Ascending aorta (tissue), 2 donors: ENCODE results near the gene PTPRS. TPM values are rescaled to one million over a fixed set of nuclear protein-coding genes. Genes with fewer than 3 reads are reported as not detected.
"Not testable (repeated sequence)": the region's sequence is repeated elsewhere in the genome, so short reads cannot be mapped to it uniquely, and the experiment has no call there.

Experiments
- DNase-seq, 2 donors: peaks; one replicate each; pipeline ENCODE4 v3.0.0-alpha.2; 2019; ENCODE audit warnings: low spot score in 2 of 2
- H3K27ac ChIP-seq, 2 donors: fragments of 200-600 bp; sonication (generic); one replicate each; pipeline ENCODE4 v1.5.1; 2016 to 2017; ENCODE audit warnings: mild to moderate bottlenecking in 1 of 2
- H3K27me3 ChIP-seq: fragments of 200-600 bp; sonication (generic); one replicate; pipeline ENCODE4 v1.5.1; 2017
- H3K36me3 ChIP-seq, 2 donors: fragments of 200-600 bp; sonication (generic); one replicate each; pipeline ENCODE4 v1.5.1; 2016
- H3K4me1 ChIP-seq, 2 donors: fragments of 200-600 bp; sonication (generic); one replicate each; pipeline ENCODE4 v1.5.1; 2016 to 2017; ENCODE audit warnings: mild to moderate bottlenecking in 1 of 2
- H3K4me3 ChIP-seq, 2 donors: fragments of 200-600 bp; sonication (generic); one replicate each; pipeline ENCODE4 v1.5.1; 2016 to 2017; ENCODE audit warnings: mild to moderate bottlenecking in 1 of 2
- H3K9me3 ChIP-seq, 2 donors: fragments of 200-600 bp; sonication (generic); one replicate each; pipeline ENCODE4 v1.5.1; 2016
- intact Hi-C: fragments of 100-400 bp; cut with DNase I; formaldehyde crosslinking; loops from one replicate; pipeline ENCODE4 v1.15.1; 2023
- total RNA-seq: library from RNA; depleted of rRNA; stranded (reverse); fragments of >200 nt; gene quantifications from one replicate; pipeline ENCODE4 v1.1.0, GENCODE V29; 2016
- TF ChIP-seq, protein P1 (sequence below), 3 experiments: fragments of 200-600 bp in 2 of 3; fragments of 450-650 bp in 1 of 3; sonication (generic) in 2 of 3; IDR thresholded peaks; one replicate each; pipeline ENCODE4 v1.5.1; 2016 to 2019; ENCODE audit warnings: antibody characterized with exemption in 3 of 3, mild to moderate bottlenecking in 1 of 3, moderate library complexity in 1 of 3

Gene PTPRS
- total RNA-seq, result 517 TPM

DNA sequence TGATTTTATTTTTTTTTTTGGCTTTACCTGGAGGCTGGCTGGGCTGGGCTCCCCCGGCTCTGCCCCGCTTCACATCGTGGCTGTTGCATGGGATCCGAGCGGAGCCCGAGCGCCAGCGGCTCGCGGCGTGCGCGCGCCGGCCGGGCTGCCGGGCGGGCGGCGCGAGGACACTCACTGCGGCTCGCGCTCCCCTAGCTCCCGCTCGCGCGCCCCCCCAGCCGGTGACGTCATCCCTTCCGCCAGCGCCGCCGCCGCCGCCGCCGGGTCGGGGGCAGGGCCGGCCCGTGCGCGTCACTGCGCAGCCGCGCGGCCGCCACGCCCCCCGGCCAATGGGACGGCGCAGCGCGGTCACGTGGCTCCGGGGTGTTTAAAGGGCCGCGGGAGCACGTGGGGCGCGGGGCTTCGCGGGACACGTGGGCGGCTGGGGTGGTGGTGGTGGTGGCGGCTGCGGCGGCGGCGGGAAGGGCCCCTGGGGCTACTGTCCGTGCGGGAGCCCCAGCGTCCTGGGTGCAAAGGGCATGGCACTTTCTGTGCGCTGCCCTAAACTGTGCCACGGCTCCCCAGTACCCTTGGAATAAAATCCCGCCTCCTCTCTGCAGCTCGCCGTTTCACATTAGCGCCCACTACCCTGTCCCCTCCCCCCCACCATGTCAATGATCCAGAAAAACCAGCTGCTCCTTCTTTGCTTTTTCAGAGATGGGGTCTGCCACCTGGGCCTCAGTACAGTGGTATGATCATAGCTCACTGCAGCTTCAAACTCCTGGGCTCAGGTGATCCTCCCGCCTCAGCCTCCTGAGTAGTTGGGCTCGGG lies at the start of gene PTPRS:
TSS of gene PTPRS (minus strand) at position 176 of the 811 bp plus-strand sequence. CDS start 54,672 bp downstream, outside the sequence.
- peak within 1 kb of the TSS; percentile 71 to 80 for H3K4me3 ChIP-seq
- intact Hi-C loops, result loop anchor here (1.0 kb wide), 1 partner anchor 48 kb away; no protein-coding TSS in a partner anchor
- DNase-seq, result peak in 1 of 2 donors; percentile 82
- no peaks in the 10 kb centered on the region for H3K36me3 ChIP-seq
- TF ChIP-seq, protein P1, sequence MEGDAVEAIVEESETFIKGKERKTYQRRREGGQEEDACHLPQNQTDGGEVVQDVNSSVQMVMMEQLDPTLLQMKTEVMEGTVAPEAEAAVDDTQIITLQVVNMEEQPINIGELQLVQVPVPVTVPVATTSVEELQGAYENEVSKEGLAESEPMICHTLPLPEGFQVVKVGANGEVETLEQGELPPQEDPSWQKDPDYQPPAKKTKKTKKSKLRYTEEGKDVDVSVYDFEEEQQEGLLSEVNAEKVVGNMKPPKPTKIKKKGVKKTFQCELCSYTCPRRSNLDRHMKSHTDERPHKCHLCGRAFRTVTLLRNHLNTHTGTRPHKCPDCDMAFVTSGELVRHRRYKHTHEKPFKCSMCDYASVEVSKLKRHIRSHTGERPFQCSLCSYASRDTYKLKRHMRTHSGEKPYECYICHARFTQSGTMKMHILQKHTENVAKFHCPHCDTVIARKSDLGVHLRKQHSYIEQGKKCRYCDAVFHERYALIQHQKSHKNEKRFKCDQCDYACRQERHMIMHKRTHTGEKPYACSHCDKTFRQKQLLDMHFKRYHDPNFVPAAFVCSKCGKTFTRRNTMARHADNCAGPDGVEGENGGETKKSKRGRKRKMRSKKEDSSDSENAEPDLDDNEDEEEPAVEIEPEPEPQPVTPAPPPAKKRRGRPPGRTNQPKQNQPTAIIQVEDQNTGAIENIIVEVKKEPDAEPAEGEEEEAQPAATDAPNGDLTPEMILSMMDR (IDR thresholded peaks at IDR 0.05), result no peak
- H3K27me3 ChIP-seq, result peaks cover 4% of the 10 kb centered on the region
- no peak within 1 kb of the TSS for H3K27ac ChIP-seq
- H3K4me1 ChIP-seq, result peaks cover 7 to 16% of the 10 kb centered on the region in 2 donors
- no peaks in the 10 kb centered on the region for H3K9me3 ChIP-seq

DNA sequence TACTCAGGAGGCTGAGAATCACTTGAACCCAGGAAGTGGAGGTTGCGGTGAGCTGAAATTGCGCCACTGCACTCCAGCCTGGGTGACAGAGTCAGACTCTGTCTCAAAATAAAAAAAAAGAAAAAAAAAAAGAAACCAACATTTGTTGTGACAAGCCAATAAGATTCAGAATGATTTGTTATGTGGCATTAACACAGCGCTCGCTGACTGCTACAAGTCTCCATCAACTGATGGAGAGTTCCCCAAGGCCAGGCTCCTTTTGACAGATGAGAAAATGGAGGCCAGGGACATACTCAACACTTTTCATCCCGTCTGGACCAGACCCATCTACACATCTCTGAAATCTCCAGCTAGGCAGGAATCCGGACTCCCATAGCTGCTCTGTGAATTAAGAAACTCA lies 48.7 kb upstream of the PTPRS start:
- Histone ChIP-seq H3K9me3 (no peaks in the 10 kb centered on the region), H3K4me1 (no peaks in the 10 kb centered on the region), H3K27me3 (peaks cover 1% of the 10 kb centered on the region), H3K4me3 (no peak overlapping the region), H3K36me3 (no peaks in the 10 kb centered on the region), H3K27ac (no peak overlapping the region)
- DNase-seq, result no peak
- TF ChIP-seq, protein P1 (IDR thresholded peaks at IDR 0.05), result no peak
- intact Hi-C loops, result no loop called here

DNA sequence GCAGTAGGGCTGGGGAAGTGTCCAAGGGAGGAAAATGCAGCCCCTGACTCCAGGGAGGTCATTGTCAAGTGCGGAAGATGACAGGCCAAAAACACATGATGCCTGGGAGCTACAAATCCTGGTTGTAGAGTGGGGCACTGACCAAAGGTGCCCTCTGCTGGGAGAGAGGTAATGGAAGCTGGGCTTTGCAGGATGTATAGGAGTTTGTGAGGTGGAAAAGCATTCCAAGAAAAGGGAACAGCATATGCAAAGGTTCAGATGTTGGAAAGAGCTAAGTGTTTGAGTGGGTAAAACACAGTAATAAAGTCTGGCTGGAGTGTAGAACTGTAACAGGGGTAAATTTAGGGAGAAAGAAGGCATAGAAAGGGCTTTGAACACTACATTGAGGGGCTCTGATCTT lies 46.9 kb upstream of the PTPRS start:
- Histone ChIP-seq H3K9me3 (peaks cover 2 to 10% of the 10 kb centered on the region in 2 donors), H3K27me3 (no peaks in the 10 kb centered on the region), H3K4me3 (no peak overlapping the region), H3K27ac (no peak overlapping the region), H3K36me3 (no peaks in the 10 kb centered on the region), H3K4me1 (no peaks in the 10 kb centered on the region)
- TF ChIP-seq, protein P1 (IDR thresholded peaks at IDR 0.05), result no peak
- intact Hi-C loops, result no loop called here
- no peak for DNase-seq

DNA sequence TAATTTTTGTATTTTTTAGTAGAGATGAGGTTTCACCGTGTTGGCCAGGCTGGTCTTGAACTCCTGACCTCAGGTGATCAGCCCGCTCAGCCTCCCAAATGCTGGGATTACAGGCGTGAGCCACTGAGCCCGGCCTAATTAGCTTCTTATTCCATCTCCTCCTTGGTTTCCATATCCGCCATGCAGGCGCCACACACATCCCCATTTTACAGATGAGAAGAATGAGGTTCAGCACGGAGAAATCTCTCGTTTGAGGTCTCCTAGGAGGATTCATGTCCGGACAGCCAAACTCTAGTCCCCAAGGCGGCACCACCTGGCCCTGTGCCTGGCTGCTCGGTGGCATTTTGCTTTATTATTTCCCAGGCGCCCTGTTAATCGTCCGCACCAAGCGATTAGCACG lies 46.2 kb upstream of the PTPRS start:
- no peak overlapping the region for H3K27ac ChIP-seq
- intact Hi-C loops, result no loop called here
- H3K36me3 ChIP-seq, result no peaks in the 10 kb centered on the region
- H3K4me3 ChIP-seq, result no peak overlapping the region
- DNase-seq, result no peak
- no peaks in the 10 kb centered on the region for H3K27me3 ChIP-seq
- TF ChIP-seq, protein P1 (IDR thresholded peaks at IDR 0.05), result no peak
- H3K4me1 ChIP-seq, result no peaks in the 10 kb centered on the region
- H3K9me3 ChIP-seq, result peaks cover 9 to 16% of the 10 kb centered on the region in 2 donors

DNA sequence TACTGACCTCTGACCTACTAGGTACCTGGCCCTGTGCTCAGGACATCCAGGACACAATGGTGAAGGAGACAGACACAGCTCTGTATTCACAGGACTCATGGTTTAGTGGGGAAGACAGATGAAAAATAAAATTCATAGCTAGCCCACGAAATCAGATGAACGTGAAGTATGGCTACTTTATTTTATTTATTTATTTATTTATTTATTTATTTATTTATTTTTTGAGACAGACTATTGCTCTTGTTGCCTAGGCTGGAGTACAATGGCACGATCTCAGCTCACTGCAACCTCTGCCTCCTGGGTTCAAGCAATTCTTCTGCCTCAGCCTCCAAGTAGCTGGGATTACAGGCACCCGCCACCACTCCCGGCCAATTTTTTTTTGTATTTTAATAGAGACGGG lies 40.6 kb upstream of the PTPRS start:
- H3K36me3 ChIP-seq, H3K4me1 ChIP-seq, H3K27me3 ChIP-seq, intact Hi-C loops, H3K27ac ChIP-seq, H3K4me3 ChIP-seq, DNase-seq: not testable (repeated sequence)
- H3K9me3 ChIP-seq, result peaks cover 13 to 22% of the 10 kb centered on the region in 2 donors

DNA sequence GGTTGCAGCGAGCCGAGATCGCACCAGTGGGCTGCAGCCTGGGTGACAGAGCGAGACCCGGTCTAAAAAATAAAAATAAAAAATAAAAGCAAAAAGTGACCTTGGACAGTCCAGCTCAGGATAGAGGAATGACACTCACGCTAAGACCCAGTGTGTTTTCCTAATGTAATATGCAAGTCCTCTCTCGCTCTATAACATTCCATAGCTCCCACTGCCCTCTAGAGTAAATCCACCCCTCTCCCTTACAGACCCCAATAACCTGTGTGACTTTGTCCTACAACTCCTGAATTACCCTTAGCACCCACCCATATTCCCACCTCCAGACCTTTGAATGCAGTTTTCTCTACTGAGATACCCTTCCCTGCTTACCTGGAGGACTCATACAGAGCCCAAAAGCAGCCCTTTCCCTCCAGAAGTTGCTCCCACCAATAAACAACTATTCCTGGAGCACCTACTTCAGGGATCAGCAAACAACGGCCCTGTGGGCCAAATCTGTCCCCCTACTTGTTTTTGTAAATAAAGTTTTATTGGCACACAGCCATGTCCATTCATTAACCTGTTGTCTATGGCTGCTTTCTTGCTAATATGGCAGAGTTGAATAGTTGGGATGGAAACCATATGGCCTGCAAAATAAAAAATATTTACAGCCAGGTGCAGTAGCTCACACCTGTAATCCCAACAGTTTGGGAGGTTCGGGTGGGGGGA lies 39.8 kb upstream of the PTPRS start:
- H3K4me1 ChIP-seq, result no peaks in the 10 kb centered on the region
- H3K27me3 ChIP-seq, result no peaks in the 10 kb centered on the region
- no peak for DNase-seq
- H3K36me3 ChIP-seq, result no peaks in the 10 kb centered on the region
- H3K27ac ChIP-seq, result no peak overlapping the region
- peaks cover 13 to 22% of the 10 kb centered on the region in 2 donors for H3K9me3 ChIP-seq
- TF ChIP-seq, protein P1 (IDR thresholded peaks at IDR 0.05), result no peak
- H3K4me3 ChIP-seq, result no peak overlapping the region
- intact Hi-C loops, result no loop called here
